Thyroid gland (tissue), 4 donors: Measurements from ENCODE around the gene CDK19. TPM values are rescaled to one million over a fixed set of nuclear protein-coding genes. Genes with fewer than 3 reads are reported as not detected.

Experiments used
- DNase-seq, 2 donors: peaks; one replicate each; pipeline ENCODE4 v3.0.0-alpha.2; 2019
- H3K27ac ChIP-seq, 3 donors: fragments of 200-600 bp; sonication (generic); 1 replicate in 2 of 3; 2 replicates in 1 of 3; pipeline ENCODE4 v1.5.1; 2016 to 2019; ENCODE audit warnings: mild to moderate bottlenecking in 1 of 3, moderate library complexity in 1 of 3
- H3K27me3 ChIP-seq: fragments of 200-600 bp; sonication (generic); one replicate; pipeline ENCODE4 v1.5.1; 2019
- H3K36me3 ChIP-seq, 2 donors: fragments of 200-600 bp; sonication (generic); one replicate each; pipeline ENCODE4 v1.5.1; 2016 to 2019
- H3K4me1 ChIP-seq, 2 donors: fragments of 200-600 bp; sonication (generic); one replicate each; pipeline ENCODE4 v1.5.1; 2017 to 2019
- H3K4me3 ChIP-seq, 3 donors: fragments of 200-600 bp; sonication (generic); replicated peaks in 1 of 3; 1 replicate in 2 of 3; 2 replicates in 1 of 3; pipeline ENCODE4 v1.5.1; 2016; ENCODE audit warnings: mild to moderate bottlenecking in 1 of 3
- H3K9me3 ChIP-seq: fragments of 200-600 bp; sonication (generic); one replicate; pipeline ENCODE4 v1.5.1; 2017
- CTCF ChIP-seq, 6 experiments: fragments of 200-600 bp in 3 of 6; fragments of 450-650 bp in 3 of 6; sonication (generic) in 3 of 6; IDR thresholded peaks; one replicate each; pipeline ENCODE4 v1.5.1; 2016 to 2019; ENCODE audit warnings: antibody characterized with exemption in 6 of 6, mild to moderate bottlenecking in 2 of 6, inconsistent platforms in 1 of 6, moderate library complexity in 1 of 6
- POLR2A ChIP-seq, 2 donors: fragments of 450-650 bp; IDR thresholded peaks; one replicate each; pipeline ENCODE4 v1.6.1; 2017; ENCODE audit warnings: antibody characterized with exemption in 2 of 2, mild to moderate bottlenecking in 2 of 2, moderate library complexity in 1 of 2
- WGBS, 2 donors: methylation state at CpG; one replicate each; pipeline ENCODE4 v1.1.5; 2017; 5-methylcytosine and 5-hydroxymethylcytosine counted together
- intact Hi-C: fragments of 100-400 bp; cut with DNase I; formaldehyde crosslinking; loops from one replicate; pipeline ENCODE4 v1.15.1; 2023
- total RNA-seq, 4 donors: library from RNA; depleted of rRNA; stranded (reverse); fragments of >200 nt; gene quantifications; one replicate each; pipeline ENCODE4 v1.2.3, GENCODE V29; 2016

CDK19 gene
- total RNA-seq, 4 donors from 2014 or later, result 12.6 to 17.9 (median 13.3) TPM

- DNase-seq, result no peak
- Histone ChIP-seq H3K27ac (no peak overlapping the region), H3K4me1 (no peaks in the 10 kb centered on the region), H3K27me3 (no peaks in the 10 kb centered on the region), H3K4me3 (no peak overlapping the region), H3K36me3 (no peaks in the 10 kb centered on the region), H3K9me3 (no peaks in the 10 kb centered on the region)
- intact Hi-C loops, result no loop called here
- TF ChIP-seq POLR2A (IDR thresholded peaks at IDR 0.05), result no peak
- WGBS, 2 donors, result 67 to 82% methylated on average over 3 of the region's 3 CpGs
These were observed 240.5 kb downstream of the CDK19 start for GRCh38 chr6:110574817-110575216.

- Histone ChIP-seq H3K4me3 (no peak overlapping the region), H3K4me1 (no peaks in the 10 kb centered on the region), H3K9me3 (no peaks in the 10 kb centered on the region), H3K36me3 (no peaks in the 10 kb centered on the region), H3K27me3 (no peaks in the 10 kb centered on the region), H3K27ac (no peak overlapping the region)
- TF ChIP-seq CTCF (IDR thresholded peaks at IDR 0.05), result no peak
- TF ChIP-seq POLR2A (IDR thresholded peaks at IDR 0.05), result no peak
- no peak for DNase-seq
- 34 to 42% methylated on average over 2 of the region's 2 CpGs for WGBS, 2 donors
- intact Hi-C loops, result no loop called here
These were observed 241.7 kb downstream of the CDK19 start for GRCh38 chr6:110573537-110573936.

- H3K4me3 ChIP-seq, result no peak overlapping the region
- no peak for DNase-seq
- no peak for TF ChIP-seq POLR2A (IDR thresholded peaks at IDR 0.05)
- TF ChIP-seq CTCF (IDR thresholded peaks at IDR 0.05), result no peak
- intact Hi-C loops, result no loop called here
- H3K4me1 ChIP-seq, result no peaks in the 10 kb centered on the region
- H3K9me3 ChIP-seq, result no peaks in the 10 kb centered on the region
- no peaks in the 10 kb centered on the region for H3K27me3 ChIP-seq
- H3K27ac ChIP-seq, result no peak overlapping the region
- H3K36me3 ChIP-seq, result no peaks in the 10 kb centered on the region
These were observed 242.1 kb downstream of the CDK19 start for GRCh38 chr6:110573136-110573535.

- no peak overlapping the region for H3K27ac ChIP-seq
- H3K9me3 ChIP-seq, result no peaks in the 10 kb centered on the region
- no peaks in the 10 kb centered on the region for H3K27me3 ChIP-seq
- no peak for DNase-seq
- 91 to 93% methylated on average over 7 of the region's 7 CpGs for WGBS, 2 donors
- no peak overlapping the region for H3K4me3 ChIP-seq
- TF ChIP-seq POLR2A (IDR thresholded peaks at IDR 0.05) (no peak), CTCF (IDR thresholded peaks at IDR 0.05) (no peak)
- intact Hi-C loops, result no loop called here
- H3K36me3 ChIP-seq, result no peaks in the 10 kb centered on the region
- no peaks in the 10 kb centered on the region for H3K4me1 ChIP-seq
These were observed 247.1 kb downstream of the CDK19 start for GRCh38 chr6:110567957-110568696.

- WGBS, 2 donors, result 67 to 75% methylated on average over 7 of the region's 7 CpGs
- no peaks in the 10 kb centered on the region for H3K27me3 ChIP-seq
- no peak for DNase-seq
- no peak overlapping the region for H3K27ac ChIP-seq
- no peak overlapping the region for H3K4me3 ChIP-seq
- no peaks in the 10 kb centered on the region for H3K36me3 ChIP-seq
- H3K9me3 ChIP-seq, result no peaks in the 10 kb centered on the region
- no peak for TF ChIP-seq CTCF (IDR thresholded peaks at IDR 0.05)
- no peak for TF ChIP-seq POLR2A (IDR thresholded peaks at IDR 0.05)
- H3K4me1 ChIP-seq, result no peaks in the 10 kb centered on the region
- intact Hi-C loops, result no loop called here
These were observed 248.7 kb downstream of the CDK19 start for GRCh38 chr6:110566346-110567125.
